GM21360 (cell line): ENCODE results near the gene FOXO3.
"Not testable (repeated sequence)": the region's sequence is repeated elsewhere in the genome, so short reads cannot be mapped to it uniquely, and the experiment has no call there.

Experiments
- ATAC-seq: cut with Tn5 transposase; IDR thresholded peaks from one replicate; pipeline ENCODE4 v1.9.1; 2021; ENCODE audit warnings: mild to moderate bottlenecking, moderate library complexity; ENCODE audit not compliant: unreplicated experiment

Gene FOXO3

DNA sequence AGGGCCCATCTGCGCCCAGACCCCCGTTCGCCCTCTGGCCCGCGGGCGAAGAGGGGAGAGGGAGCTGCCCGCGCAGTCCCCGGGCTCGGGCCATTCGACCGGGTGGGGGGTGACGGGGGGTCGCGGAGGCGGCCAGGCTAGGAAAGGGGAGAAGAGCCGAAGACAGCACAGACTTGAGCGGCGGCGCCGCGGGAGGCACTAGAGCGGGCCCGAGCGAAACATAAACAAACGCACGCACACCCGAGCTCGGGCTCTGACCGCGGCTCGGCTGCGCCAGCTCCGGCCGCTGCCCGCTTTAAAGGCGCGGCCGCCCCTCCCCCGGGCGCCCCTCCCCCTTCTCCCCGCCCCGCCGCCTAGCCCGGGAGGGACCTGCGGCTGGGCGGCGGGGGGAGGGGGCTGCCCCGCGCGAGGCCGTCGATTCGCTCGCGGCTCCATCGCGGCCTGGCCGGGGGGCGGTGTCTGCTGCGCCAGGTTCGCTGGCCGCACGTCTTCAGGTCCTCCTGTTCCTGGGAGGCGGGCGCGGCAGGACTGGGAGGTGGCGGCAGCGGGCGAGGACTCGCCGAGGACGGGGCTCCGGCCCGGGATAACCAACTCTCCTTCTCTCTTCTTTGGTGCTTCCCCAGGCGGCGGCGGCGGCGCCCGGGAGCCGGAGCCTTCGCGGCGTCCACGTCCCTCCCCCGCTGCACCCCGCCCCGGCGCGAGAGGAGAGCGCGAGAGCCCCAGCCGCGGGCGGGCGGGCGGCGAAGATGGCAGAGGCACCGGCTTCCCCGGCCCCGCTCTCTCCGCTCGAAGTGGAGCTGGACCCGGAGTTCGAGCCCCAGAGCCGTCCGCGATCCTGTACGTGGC, at the start of gene FOXO3:
Gene FOXO3 (plus strand): TSS at position 455 of the 846 bp plus-strand sequence. CDS start 292 bp downstream, at position 747.
- ATAC-seq: no peak

- ATAC-seq: no peak
Observed at GRCh38 chr6:108518714-108519576, 41.8 kb upstream of the FOXO3 start.

DNA sequence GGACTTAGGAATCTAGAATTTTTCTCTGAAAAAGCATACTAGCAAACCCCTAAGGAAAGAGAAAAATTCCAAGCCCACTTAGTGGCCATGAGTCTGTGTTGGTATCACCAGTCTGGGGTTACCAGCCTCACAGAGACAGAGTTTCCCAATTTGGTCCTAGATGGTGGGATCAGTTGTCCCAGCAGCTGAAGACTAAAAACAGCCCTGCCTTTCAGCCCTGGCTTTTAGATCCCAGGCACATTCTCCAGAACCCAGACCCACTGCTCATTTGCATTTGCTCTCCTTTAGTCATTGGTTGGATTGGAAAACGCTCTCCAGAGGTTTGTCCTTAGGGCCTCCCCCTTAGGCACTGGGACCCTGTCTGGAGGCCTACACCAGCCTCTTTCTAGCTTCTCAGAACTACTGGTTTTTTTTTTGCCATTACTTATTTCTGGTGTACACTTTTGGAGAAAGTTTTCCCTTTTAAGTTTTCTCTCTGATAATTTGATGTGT, 39.1 kb upstream of the FOXO3 start:
- ATAC-seq: no peak

GRCh38 chr6:108523697-108524096, 37.0 kb upstream of the FOXO3 start:
- no peak for ATAC-seq

- ATAC-seq: no peak
Observed at GRCh38 chr6:108524528-108525248, 36.0 kb upstream of the FOXO3 start.

DNA sequence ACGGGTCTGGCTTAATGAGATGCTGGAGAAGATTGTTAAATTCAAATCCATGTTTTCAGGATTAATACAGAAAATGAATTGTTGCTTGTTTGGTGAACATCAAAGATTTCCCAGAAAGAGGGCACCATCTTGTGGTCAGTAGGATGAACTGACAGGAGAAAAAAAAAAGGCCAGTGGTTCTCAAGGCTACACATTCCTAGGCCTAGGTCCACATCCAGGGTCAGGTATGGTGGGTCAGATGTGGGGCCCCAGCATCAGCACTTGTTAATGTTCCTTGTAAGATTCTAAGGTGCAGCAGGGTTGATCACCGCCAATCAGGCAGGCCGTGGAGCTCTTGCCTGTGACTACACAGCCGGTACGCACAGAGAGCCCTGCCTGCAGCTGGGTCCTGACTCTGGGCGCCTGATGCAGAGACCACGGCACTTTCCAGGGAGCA, 34.0 kb upstream of the FOXO3 start:
- no peak for ATAC-seq

DNA sequence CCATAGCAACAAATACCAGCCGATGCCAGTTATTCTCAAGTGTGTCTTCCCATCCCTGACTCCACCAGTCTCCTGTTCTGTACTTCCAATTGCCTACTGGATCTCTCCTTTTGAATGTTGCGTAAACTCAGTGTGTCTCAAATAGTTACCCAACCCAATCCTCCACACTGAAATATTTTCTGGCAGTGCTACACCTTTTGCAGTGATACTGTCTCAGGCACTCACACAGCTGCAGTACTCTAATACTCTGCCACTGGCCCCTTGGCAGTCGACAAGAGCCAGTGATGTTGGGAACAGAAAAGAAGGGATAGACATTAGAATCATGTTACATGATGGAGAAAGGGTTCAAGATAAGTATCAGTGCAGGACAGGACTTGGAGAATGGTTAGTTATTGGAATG, 31.8 kb upstream of the FOXO3 start:
- no peak for ATAC-seq

- ATAC-seq: no peak
Observed at GRCh38 chr6:108531332-108531731, 29.4 kb upstream of the FOXO3 start.

DNA sequence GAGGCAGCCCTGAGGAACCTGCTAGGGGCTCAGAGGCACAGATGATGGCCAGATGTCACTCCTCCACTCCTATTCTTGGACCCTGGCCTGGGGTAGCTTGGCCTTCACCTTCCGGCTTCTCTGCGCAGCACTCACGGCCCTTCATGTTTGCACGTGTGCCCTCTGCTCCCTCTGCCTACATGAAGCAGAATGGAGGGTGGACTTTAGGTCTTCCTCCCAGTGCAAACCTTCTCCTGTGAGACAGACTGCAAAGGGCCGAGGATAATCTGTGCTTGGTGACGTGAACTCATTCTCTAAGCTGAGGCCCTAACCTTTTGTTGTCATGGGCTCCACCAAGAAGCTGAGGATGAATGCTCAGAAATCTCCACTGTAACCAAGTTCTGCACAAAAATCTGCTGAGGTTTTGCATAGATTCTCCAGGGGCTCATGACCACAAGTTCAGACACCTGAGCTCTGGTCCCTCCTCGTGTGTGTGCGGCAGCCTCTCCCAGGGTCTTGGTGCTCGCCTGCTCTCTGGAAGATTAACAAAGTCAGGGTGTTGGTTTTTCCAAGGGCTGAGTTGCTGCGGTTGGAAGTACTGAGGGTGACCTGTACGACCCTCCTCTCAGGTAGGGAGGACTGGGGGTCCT, 25.5 kb upstream of the FOXO3 start:
- ATAC-seq: no peak

DNA sequence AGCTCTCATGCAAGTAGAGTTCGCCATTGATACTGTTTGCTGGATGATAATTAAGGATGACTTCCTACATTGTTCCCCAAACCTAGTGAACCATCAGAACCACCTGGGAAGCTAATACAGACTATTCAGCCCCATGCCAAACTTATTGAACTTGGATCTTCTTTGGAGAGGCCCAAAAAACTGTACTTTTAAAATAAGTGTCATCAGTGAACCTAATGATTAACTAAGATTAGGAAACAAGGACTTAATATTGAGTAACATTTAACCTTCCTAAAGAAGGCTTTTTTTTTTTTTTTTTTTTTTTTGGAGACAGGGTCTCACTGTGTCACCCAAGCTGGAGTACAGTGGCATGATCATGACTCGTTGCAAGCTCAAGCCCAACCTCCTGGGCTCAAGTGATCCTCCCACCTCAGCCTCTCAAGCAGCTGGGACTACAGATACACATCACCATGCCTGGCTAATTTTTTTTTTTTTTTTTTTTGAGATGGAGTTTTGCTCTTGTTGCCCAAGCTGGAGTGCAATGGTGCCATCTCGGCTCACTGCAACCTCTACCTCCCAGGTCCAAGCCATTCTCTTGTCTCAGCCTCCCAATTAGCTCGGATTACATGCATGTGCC, 24.7 kb upstream of the FOXO3 start:
- ATAC-seq: not testable (repeated sequence)

GRCh38 chr6:108541843-108542759, 18.6 kb upstream of the FOXO3 start:
- no peak for ATAC-seq

- no peak for ATAC-seq
Observed at GRCh38 chr6:108543175-108543940, 17.4 kb upstream of the FOXO3 start.

DNA sequence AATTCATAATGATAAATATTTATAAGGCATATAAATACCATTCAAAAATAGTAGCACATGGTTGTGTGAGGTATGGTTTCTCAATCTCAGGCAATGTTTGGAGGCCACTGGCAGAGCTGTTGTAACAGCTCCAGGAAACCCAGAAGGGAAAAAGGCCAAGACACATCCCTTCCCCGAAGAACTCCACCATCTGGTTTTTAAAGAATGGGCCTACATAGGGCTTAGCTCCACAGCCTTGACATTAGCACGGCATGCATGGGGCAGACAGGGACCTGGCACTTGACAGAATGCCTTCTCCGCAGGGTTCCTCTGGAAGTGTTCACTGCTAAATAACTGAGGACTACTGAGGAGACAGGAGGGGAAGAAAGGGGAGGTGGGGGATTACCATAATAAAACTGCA, 16.1 kb upstream of the FOXO3 start:
- ATAC-seq: no peak

- ATAC-seq: no peak
Observed at GRCh38 chr6:108546079-108547049, 14.4 kb upstream of the FOXO3 start.

GRCh38 chr6:108549241-108549640, 11.5 kb upstream of the FOXO3 start:
- no peak for ATAC-seq

GRCh38 chr6:108549741-108550140, 11.0 kb upstream of the FOXO3 start:
- no peak for ATAC-seq

DNA sequence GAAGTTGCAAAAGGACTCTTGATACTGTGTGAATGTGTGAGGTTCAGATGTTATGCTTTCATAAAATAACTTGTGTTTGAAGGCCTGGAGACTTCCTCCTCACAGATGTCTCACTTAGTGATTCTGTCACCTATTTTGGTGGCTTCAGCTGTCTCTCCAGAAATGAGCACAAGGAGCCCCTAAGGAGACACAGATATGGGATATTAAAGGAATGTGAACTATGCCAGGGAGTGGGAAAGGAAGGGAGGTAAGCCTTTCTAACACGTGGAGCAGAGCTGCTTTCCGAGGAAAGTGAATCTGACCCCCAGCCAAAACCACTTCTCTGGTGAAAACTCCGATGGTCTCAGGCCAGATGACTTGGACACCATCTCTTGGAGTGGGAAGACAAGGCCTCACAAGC, 10.5 kb upstream of the FOXO3 start:
- no peak for ATAC-seq
